ENCODE measurements around the gene SMNDC1.

- TF ChIP-seq, protein P1, sequence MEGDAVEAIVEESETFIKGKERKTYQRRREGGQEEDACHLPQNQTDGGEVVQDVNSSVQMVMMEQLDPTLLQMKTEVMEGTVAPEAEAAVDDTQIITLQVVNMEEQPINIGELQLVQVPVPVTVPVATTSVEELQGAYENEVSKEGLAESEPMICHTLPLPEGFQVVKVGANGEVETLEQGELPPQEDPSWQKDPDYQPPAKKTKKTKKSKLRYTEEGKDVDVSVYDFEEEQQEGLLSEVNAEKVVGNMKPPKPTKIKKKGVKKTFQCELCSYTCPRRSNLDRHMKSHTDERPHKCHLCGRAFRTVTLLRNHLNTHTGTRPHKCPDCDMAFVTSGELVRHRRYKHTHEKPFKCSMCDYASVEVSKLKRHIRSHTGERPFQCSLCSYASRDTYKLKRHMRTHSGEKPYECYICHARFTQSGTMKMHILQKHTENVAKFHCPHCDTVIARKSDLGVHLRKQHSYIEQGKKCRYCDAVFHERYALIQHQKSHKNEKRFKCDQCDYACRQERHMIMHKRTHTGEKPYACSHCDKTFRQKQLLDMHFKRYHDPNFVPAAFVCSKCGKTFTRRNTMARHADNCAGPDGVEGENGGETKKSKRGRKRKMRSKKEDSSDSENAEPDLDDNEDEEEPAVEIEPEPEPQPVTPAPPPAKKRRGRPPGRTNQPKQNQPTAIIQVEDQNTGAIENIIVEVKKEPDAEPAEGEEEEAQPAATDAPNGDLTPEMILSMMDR (IDR thresholded peaks at IDR 0.05 in 8 of 11, conservative IDR thresholded peaks at IDR 0.05 in 3 of 11): no peak
- TF ChIP-seq POLR2A (IDR thresholded peaks at IDR 0.05) (no peak), POLR2AphosphoS5 (IDR thresholded peaks at IDR 0.05) (no peak)
Measured at GRCh38 chr10:110241841-110242240, 62.9 kb downstream of the SMNDC1 start.

Measured in spleen (tissue), 7 donors.